HepG2 (cell line): ENCODE data around the gene TMEM59. TPM values are rescaled to one million over a fixed set of nuclear protein-coding genes. Genes with fewer than 3 reads are reported as not detected.

Source experiments
- CC2D1A ChIP-seq: sonication (generic); formaldehyde crosslinking; IDR thresholded peaks from 2 replicates; pipeline ENCODE4 v1.8.1; 2023; ENCODE audit warnings: mild to moderate bottlenecking, missing genetic modification reagents
- GATAD1 ChIP-seq: IDR thresholded peaks from 2 replicates; pipeline ENCODE4 v1.6.1; 2016; ENCODE audit warnings: missing genetic modification reagents, missing compliant biosample characterization
- HES4 ChIP-seq: sonication (generic); formaldehyde crosslinking; IDR thresholded peaks from 2 replicates; pipeline ENCODE4 v1.9.0; 2021; ENCODE audit warnings: mild to moderate bottlenecking, missing genetic modification reagents, borderline replicate concordance
- HNRNPLL ChIP-seq: fragments of 200-400 bp; formaldehyde crosslinking; IDR thresholded peaks from 2 replicates; pipeline ENCODE4 v1.6.1; 2017; ENCODE audit warnings: mild to moderate bottlenecking, low read depth, low read length; ENCODE audit not compliant: poor library complexity, severe bottlenecking
- KDM5B ChIP-seq: sonication (generic); formaldehyde crosslinking; IDR thresholded peaks from 2 replicates; pipeline ENCODE4 v1.4.0; 2020; ENCODE audit warnings: missing genetic modification reagents, mild to moderate bottlenecking, borderline replicate concordance
- KMT2A ChIP-seq: sonication (generic); formaldehyde crosslinking; IDR thresholded peaks from 2 replicates; pipeline ENCODE4 v1.4.0; 2020; ENCODE audit warnings: missing genetic modification reagents
- MAFK ChIP-seq, 2 experiments: IDR thresholded peaks in 1 of 2; conservative IDR thresholded peaks in 1 of 2; 2 replicates each; pipeline ENCODE4 v1.6.1; 2011; ENCODE audit warnings: improper control_type of control experiment in 2 of 2, low read length in 2 of 2
- MBD4 ChIP-seq: IDR thresholded peaks from 2 replicates; pipeline ENCODE4 v1.6.1; 2012; ENCODE audit warnings: low read length, inconsistent platforms, borderline replicate concordance
- MEF2D ChIP-seq: sonication (generic); formaldehyde crosslinking; IDR thresholded peaks from 2 replicates; pipeline ENCODE4 v1.5.1; 2020; ENCODE audit warnings: mild to moderate bottlenecking, missing genetic modification reagents
- NFIB ChIP-seq: sonication (generic); formaldehyde crosslinking; IDR thresholded peaks from 2 replicates; pipeline ENCODE4 v1.9.0; 2021; ENCODE audit warnings: missing genetic modification reagents, mild to moderate bottlenecking, borderline replicate concordance
- SETDB1 ChIP-seq: sonication (generic); formaldehyde crosslinking; IDR thresholded peaks from 2 replicates; pipeline ENCODE4 v1.5.1; 2020; ENCODE audit warnings: missing genetic modification reagents, mild to moderate bottlenecking, borderline replicate concordance
- SIX4 ChIP-seq: sonication (generic); formaldehyde crosslinking; IDR thresholded peaks from 2 replicates; pipeline ENCODE4 v1.4.0; 2020; ENCODE audit warnings: missing genetic modification reagents
- SMARCC2 ChIP-seq: fragments of 450-650 bp; IDR thresholded peaks from 2 replicates; pipeline ENCODE4 v1.6.1; 2017; ENCODE audit warnings: antibody characterized with exemption, mild to moderate bottlenecking
- SNRNP70 ChIP-seq: fragments of 200-400 bp; formaldehyde crosslinking; IDR thresholded peaks from 2 replicates; pipeline ENCODE4 v1.6.1; 2017; ENCODE audit warnings: mild to moderate bottlenecking, low read depth, low read length, moderate library complexity
- SRSF9 ChIP-seq: fragments of 200-400 bp; formaldehyde crosslinking; IDR thresholded peaks from 2 replicates; pipeline ENCODE4 v1.6.1; 2018; ENCODE audit warnings: borderline replicate concordance, mild to moderate bottlenecking, low read depth, low read length; ENCODE audit not compliant: insufficient read depth, poor library complexity, severe bottlenecking
- ZBTB20 ChIP-seq: sonication (generic); formaldehyde crosslinking; IDR thresholded peaks from 2 replicates; pipeline ENCODE4 v1.8.1; 2023; ENCODE audit warnings: missing genetic modification reagents, low read depth, mild to moderate bottlenecking, borderline replicate concordance
- ZNF138 ChIP-seq: sonication (generic); formaldehyde crosslinking; IDR thresholded peaks from 2 replicates; pipeline ENCODE4 v1.5.0; 2020; ENCODE audit warnings: mild to moderate bottlenecking, low read depth, missing genetic modification reagents
- ZNF160 ChIP-seq: sonication (generic); formaldehyde crosslinking; IDR thresholded peaks from 2 replicates; pipeline ENCODE4 v1.8.0; 2022; ENCODE audit warnings: mild to moderate bottlenecking, inconsistent platforms, missing genetic modification reagents
- ZNF260 ChIP-seq: sonication (generic); formaldehyde crosslinking; IDR thresholded peaks from 2 replicates; pipeline ENCODE4 v1.4.0; 2020; ENCODE audit warnings: missing genetic modification reagents, low read depth, mild to moderate bottlenecking, borderline replicate concordance
- ZNF34 ChIP-seq: sonication (generic); formaldehyde crosslinking; IDR thresholded peaks from 2 replicates; pipeline ENCODE4 v1.4.0; 2020; ENCODE audit warnings: mild to moderate bottlenecking, missing genetic modification reagents, borderline replicate concordance
- polyA plus RNA-seq, 8 experiments: library from polyadenylated mRNA; depleted of rRNA in 3 of 8; stranded (reverse) in 7 of 8; unstranded in 1 of 8; fragments of >200 nt; fragmentation: Illumina TruSeq in 4 of 8; extraction: Trizol in 4 of 8; gene quantifications; 2 replicates each; pipeline versions ENCODE4 v1.2.1 to v1.2.3, GENCODE V29; 2011 to 2016; ENCODE audit warnings: low read depth in 4 of 8, missing spikeins in 1 of 8, mixed read lengths in 1 of 8; ENCODE audit not compliant: insufficient read depth in 1 of 8
- total RNA-seq, 5 experiments: library from RNA; depleted of rRNA; stranded (reverse); fragments of >200 nt; fragmentation: Illumina TruSeq; extraction: Trizol; gene quantifications; 2 replicates each; pipeline ENCODE4 v1.2.3, GENCODE V29; 2016; ENCODE audit warnings: low read depth in 1 of 5
- TF ChIP-seq, protein P1 (sequence below): sonication (generic); formaldehyde crosslinking; IDR thresholded peaks from 2 replicates; pipeline ENCODE4 v1.5.0; 2020; ENCODE audit warnings: mild to moderate bottlenecking, missing genetic modification reagents
- TF ChIP-seq, protein P2 (sequence below): sonication (generic); formaldehyde crosslinking; IDR thresholded peaks from 2 replicates; pipeline ENCODE4 v1.9.0; 2022; ENCODE audit warnings: low read depth, missing genetic modification reagents
- TF ChIP-seq, protein P3 (sequence below): IDR thresholded peaks from 2 replicates; pipeline ENCODE4 v1.6.1; 2018; ENCODE audit warnings: missing genetic modification reagents
- TF ChIP-seq, protein P4 (sequence below): sonication (generic); formaldehyde crosslinking; IDR thresholded peaks from 2 replicates; pipeline ENCODE4 v1.9.0; 2021; ENCODE audit warnings: missing genetic modification reagents, mild to moderate bottlenecking, borderline replicate concordance

The TMEM59 gene
- total and polyA plus RNA-seq, 2 of the 13 experiments (the other 11 are each of a cell fraction or from before 2014, with no cell fraction given): 147 to 363 TPM

DNA sequence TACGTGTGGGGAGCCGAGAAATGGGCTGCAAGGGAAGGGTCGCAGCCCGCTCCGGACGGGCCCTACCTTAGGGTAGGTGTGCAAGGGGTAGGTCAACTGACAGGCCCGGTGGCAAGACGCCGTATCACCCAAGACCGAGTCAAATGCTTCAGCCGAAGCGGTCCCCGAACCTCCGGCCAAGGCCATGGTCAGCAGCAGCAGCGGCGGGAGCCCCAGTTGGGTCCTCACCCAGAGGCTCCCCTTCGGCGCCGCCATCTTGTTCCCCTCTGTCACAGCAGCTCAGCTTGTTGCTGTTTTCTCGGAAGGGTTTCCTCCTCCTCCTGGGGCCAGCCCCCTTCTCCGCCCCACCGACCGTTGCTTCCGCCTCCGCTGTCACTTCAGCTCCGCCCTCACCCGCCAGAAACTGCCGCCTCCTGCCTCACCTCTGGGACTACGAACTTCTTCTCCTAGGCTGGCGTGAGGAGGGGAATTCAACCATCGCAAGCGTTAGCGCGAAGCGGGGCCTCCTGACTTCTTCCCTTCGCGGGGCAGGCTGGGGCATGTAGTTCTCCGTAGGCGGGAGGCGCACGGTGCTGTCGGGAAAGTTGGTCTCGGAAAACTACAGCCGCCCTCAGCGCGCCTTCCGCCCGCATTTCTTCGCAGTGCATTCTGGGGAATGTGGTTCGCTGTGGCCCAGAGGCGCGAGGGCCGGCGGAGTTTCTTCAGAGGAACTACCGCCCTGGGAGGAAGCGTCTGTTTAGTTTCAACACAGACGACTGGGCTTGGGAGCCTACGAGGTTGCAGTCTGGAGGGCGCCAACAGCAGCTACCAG lies at the start of gene TMEM59, which contains the start of gene TCEANC2 (continued):
- peak; percentile 72; the same call in 1 of the 2 replicates for TF ChIP-seq HES4 (CRISPR knock-in tag)
- peak; percentile 86 for TF ChIP-seq ZNF138 (CRISPR knock-in tag)
- TF ChIP-seq SRSF9: no peak
- TF ChIP-seq HNRNPLL: peak; percentile 100
- TF ChIP-seq KDM5B (CRISPR knock-in tag): peak; percentile 51
- TF ChIP-seq MAFK (conservative IDR thresholded peaks at IDR 0.05 in 1 of 2, IDR thresholded peaks at IDR 0.05 in 1 of 2; ENCODE audit: low read length in 2 of 2): no peak
- no peak for TF ChIP-seq ZNF34 (CRISPR knock-in tag)
- TF ChIP-seq CC2D1A (CRISPR knock-in tag): no peak
- TF ChIP-seq ZNF160 (CRISPR knock-in tag): no peak
- no peak; the same call in 1 of the 2 replicates for TF ChIP-seq SIX4 (CRISPR knock-in tag)
- TF ChIP-seq, protein P1, sequence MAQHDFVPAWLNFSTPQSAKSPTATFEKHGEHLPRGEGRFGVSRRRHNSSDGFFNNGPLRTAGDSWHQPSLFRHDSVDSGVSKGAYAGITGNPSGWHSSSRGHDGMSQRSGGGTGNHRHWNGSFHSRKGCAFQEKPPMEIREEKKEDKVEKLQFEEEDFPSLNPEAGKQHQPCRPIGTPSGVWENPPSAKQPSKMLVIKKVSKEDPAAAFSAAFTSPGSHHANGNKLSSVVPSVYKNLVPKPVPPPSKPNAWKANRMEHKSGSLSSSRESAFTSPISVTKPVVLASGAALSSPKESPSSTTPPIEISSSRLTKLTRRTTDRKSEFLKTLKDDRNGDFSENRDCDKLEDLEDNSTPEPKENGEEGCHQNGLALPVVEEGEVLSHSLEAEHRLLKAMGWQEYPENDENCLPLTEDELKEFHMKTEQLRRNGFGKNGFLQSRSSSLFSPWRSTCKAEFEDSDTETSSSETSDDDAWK (CRISPR knock-in tag): no peak
- TF ChIP-seq ZBTB20: no peak
- TF ChIP-seq, protein P2, sequence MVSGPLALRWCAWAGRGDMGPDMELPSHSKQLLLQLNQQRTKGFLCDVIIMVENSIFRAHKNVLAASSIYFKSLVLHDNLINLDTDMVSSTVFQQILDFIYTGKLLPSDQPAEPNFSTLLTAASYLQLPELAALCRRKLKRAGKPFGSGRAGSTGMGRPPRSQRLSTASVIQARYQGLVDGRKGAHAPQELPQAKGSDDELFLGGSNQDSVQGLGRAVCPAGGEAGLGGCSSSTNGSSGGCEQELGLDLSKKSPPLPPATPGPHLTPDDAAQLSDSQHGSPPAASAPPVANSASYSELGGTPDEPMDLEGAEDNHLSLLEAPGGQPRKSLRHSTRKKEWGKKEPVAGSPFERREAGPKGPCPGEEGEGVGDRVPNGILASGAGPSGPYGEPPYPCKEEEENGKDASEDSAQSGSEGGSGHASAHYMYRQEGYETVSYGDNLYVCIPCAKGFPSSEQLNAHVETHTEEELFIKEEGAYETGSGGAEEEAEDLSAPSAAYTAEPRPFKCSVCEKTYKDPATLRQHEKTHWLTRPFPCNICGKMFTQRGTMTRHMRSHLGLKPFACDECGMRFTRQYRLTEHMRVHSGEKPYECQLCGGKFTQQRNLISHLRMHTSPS (CRISPR knock-in tag): no peak
- no peak; the same call in 1 of the 2 replicates for TF ChIP-seq MEF2D (CRISPR knock-in tag)
- TF ChIP-seq NFIB (CRISPR knock-in tag): no peak
- TF ChIP-seq MBD4: no peak
- no peak for TF ChIP-seq SETDB1 (CRISPR knock-in tag)
- TF ChIP-seq GATAD1: peak; percentile 83
- TF ChIP-seq SNRNP70: no peak
- no peak for TF ChIP-seq SMARCC2
- TF ChIP-seq ZNF260: no peak
- TF ChIP-seq, protein P3, sequence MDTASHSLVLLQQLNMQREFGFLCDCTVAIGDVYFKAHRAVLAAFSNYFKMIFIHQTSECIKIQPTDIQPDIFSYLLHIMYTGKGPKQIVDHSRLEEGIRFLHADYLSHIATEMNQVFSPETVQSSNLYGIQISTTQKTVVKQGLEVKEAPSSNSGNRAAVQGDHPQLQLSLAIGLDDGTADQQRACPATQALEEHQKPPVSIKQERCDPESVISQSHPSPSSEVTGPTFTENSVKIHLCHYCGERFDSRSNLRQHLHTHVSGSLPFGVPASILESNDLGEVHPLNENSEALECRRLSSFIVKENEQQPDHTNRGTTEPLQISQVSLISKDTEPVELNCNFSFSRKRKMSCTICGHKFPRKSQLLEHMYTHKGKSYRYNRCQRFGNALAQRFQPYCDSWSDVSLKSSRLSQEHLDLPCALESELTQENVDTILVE (CRISPR knock-in tag): no peak; the same call in 1 of the 2 replicates
- TF ChIP-seq KMT2A (CRISPR knock-in tag): peak; percentile 35; the same call in 1 of the 2 replicates
- TF ChIP-seq, protein P4, sequence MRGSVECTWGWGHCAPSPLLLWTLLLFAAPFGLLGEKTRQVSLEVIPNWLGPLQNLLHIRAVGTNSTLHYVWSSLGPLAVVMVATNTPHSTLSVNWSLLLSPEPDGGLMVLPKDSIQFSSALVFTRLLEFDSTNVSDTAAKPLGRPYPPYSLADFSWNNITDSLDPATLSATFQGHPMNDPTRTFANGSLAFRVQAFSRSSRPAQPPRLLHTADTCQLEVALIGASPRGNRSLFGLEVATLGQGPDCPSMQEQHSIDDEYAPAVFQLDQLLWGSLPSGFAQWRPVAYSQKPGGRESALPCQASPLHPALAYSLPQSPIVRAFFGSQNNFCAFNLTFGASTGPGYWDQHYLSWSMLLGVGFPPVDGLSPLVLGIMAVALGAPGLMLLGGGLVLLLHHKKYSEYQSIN: no peak
